Testis (tissue), 3 donors: ENCODE measurements around the gene ZNF837. TPM values are rescaled to one million over a fixed set of nuclear protein-coding genes. Genes with fewer than 3 reads are reported as not detected.
"Not testable (repeated sequence)": the region's sequence is repeated elsewhere in the genome, so short reads cannot be mapped to it uniquely, and the experiment has no call there.

Source experiments
- DNase-seq: peaks from one replicate; pipeline ENCODE4 v3.0.0-alpha.2; 2019
- H3K27ac ChIP-seq, 2 donors: fragments of 200-600 bp; sonication (generic); one replicate each; pipeline ENCODE4 v1.5.1; 2019
- H3K27me3 ChIP-seq: fragments of 200-600 bp; sonication (generic); one replicate; pipeline ENCODE4 v1.5.1; 2019
- H3K36me3 ChIP-seq: fragments of 200-600 bp; sonication (generic); one replicate; pipeline ENCODE4 v1.5.1; 2017; ENCODE audit warnings: low read depth; ENCODE audit errors: missing control alignments
- H3K4me1 ChIP-seq: fragments of 200-600 bp; sonication (generic); one replicate; pipeline ENCODE4 v1.5.1; 2019
- H3K4me3 ChIP-seq, 2 donors: fragments of 200-600 bp; sonication (generic); one replicate each; pipeline ENCODE4 v1.5.1; 2017 to 2019
- H3K9me3 ChIP-seq: fragments of 200-600 bp; sonication (generic); one replicate; pipeline ENCODE4 v1.5.1; 2017
- CTCF ChIP-seq, 3 experiments: fragments of 450-650 bp in 2 of 3; fragments of 200-600 bp in 1 of 3; sonication (generic) in 1 of 3; IDR thresholded peaks; one replicate each; pipeline ENCODE4 v1.5.1; 2016 to 2019; ENCODE audit warnings: antibody characterized with exemption in 3 of 3, mild to moderate bottlenecking in 2 of 3, moderate library complexity in 1 of 3
- POLR2A ChIP-seq: fragments of 450-650 bp; IDR thresholded peaks from one replicate; pipeline ENCODE4 v1.6.1; 2017; ENCODE audit warnings: antibody characterized with exemption, mild to moderate bottlenecking, moderate library complexity
- WGBS, 2 donors: methylation state at CpG; one replicate each; pipeline ENCODE4 v1.1.5; 2018; 5-methylcytosine and 5-hydroxymethylcytosine counted together
- intact Hi-C: fragments of 100-400 bp; cut with DNase I; formaldehyde crosslinking; loops from one replicate; pipeline ENCODE4 v1.15.1; 2023; ENCODE audit warnings: low total_unique reads
- polyA plus RNA-seq: library from polyadenylated mRNA; stranded (reverse); fragments of 350-450 nt; fragmentation: Illumina TruSeq; extraction: RNeasy Lipid Tissue Mini Kit (QIAGEN cat#74804); gene quantifications from one replicate; pipeline ENCODE4 v1.2.3, GENCODE V29; 2014; ENCODE audit warnings: low read depth, low replicate concordance; ENCODE audit not compliant: insufficient read depth
- total RNA-seq, 2 donors: library from RNA; depleted of rRNA; stranded (reverse); fragments of >200 nt; gene quantifications; one replicate each; pipeline ENCODE4 v1.2.3, GENCODE V29; 2016

ZNF837 gene
- total and polyA plus RNA-seq, 3 donors from 2014 or later, result 1.3 to 9.3 (median 6.2) TPM

- Histone ChIP-seq H3K4me1 (peaks cover 9% of the 10 kb centered on the region), H3K4me3 (peak overlapping the region; percentile 75 to 83), H3K27me3 (no peaks in the 10 kb centered on the region), H3K27ac (no peak overlapping the region), H3K9me3 (no peaks in the 10 kb centered on the region), H3K36me3 (no peaks in the 10 kb centered on the region)
- DNase-seq, result no peak
- WGBS, 2 donors, result 61 to 66% methylated on average over 9 to 10 of the region's 10 CpGs
- intact Hi-C loops, result no loop called here
- peak in 1 of 3 experiments; percentile 24 for TF ChIP-seq CTCF (IDR thresholded peaks at IDR 0.05)
- TF ChIP-seq POLR2A, result no peak
These were observed 26.2 kb upstream of the ZNF837 start for GRCh38 chr19:58406818-58407657.

GRCh38 chr19:58403920-58404478 lies 23.2 kb upstream of the ZNF837 start:
- H3K9me3 ChIP-seq, H3K27me3 ChIP-seq, H3K4me3 ChIP-seq, H3K27ac ChIP-seq, intact Hi-C loops, DNase-seq, H3K36me3 ChIP-seq: not testable (repeated sequence)
- WGBS, 2 donors, result 74% methylated on average over 5 of the region's 5 CpGs
- peaks cover 20% of the 10 kb centered on the region for H3K4me1 ChIP-seq

- H3K36me3 ChIP-seq, result no peaks in the 10 kb centered on the region
- DNase-seq, result no peak
- intact Hi-C loops, result no loop called here
- no peaks in the 10 kb centered on the region for H3K27me3 ChIP-seq
- no peaks in the 10 kb centered on the region for H3K9me3 ChIP-seq
- peak overlapping the region; percentile 54 to 69 for H3K4me3 ChIP-seq
- WGBS, 2 donors, result 25 to 27% methylated on average over 23 of the region's 23 CpGs
- peak overlapping the region; percentile 52 to 65 for H3K27ac ChIP-seq
- TF ChIP-seq POLR2A, result no peak
- no peak for TF ChIP-seq CTCF (IDR thresholded peaks at IDR 0.05)
- peaks cover 12% of the 10 kb centered on the region for H3K4me1 ChIP-seq
These were observed 21.1 kb upstream of the ZNF837 start for GRCh38 chr19:58401840-58402421.

- H3K27me3 ChIP-seq, result no peaks in the 10 kb centered on the region
- 1 to 3% methylated on average over 14 to 80 of the region's 80 CpGs for WGBS, 2 donors
- TF ChIP-seq POLR2A (no peak), CTCF (IDR thresholded peaks at IDR 0.05) (peak in 1 of 3 experiments; percentile 3)
- H3K4me1 ChIP-seq, result peaks cover 12% of the 10 kb centered on the region
- peak; percentile 100 for DNase-seq
- H3K4me3 ChIP-seq, result peak overlapping the region; percentile 54 to 69
- H3K27ac ChIP-seq, result peak overlapping the region; percentile 52 to 65
- no peaks in the 10 kb centered on the region for H3K9me3 ChIP-seq
- no peaks in the 10 kb centered on the region for H3K36me3 ChIP-seq
- intact Hi-C loops, result no loop called here
These were observed 20.3 kb upstream of the ZNF837 start for GRCh38 chr19:58400916-58401839.
